ENCODE data around the gene CYBB. TPM values are rescaled to one million over a fixed set of nuclear protein-coding genes. Genes with fewer than 3 reads are reported as not detected.
A peak's percentile ranks its signal among the peaks of the same experiment; 100 is the strongest.

Gene CYBB
- total and polyA plus RNA-seq, 2 of the 4 experiments (the other 2 are of a cell fraction) = not detected

GRCh38 chrX:37830371-37830770 is 50.5 kb downstream of the CYBB start:
- dilution Hi-C loops (cut with HindIII; ENCODE audit: low sequenced_read_pairs, unreplicated experiment) = no loop called here
- no peak overlapping the region for H3K56ac ChIP-seq (ENCODE audit: extremely low read depth, insufficient read depth, low read length)
- no peak overlapping the region for H3K4me2 ChIP-seq (ENCODE audit: low read depth, low read length)
- no peak overlapping the region for H3K18ac ChIP-seq (ENCODE audit: low read depth, low read length)
- no peak overlapping the region for H4K8ac ChIP-seq (ENCODE audit: low read depth in 2 of 2, low read length in 2 of 2)
- H3K4me1 ChIP-seq (ENCODE audit: control insufficient read depth, insufficient read depth, low read length) = peaks cover 3% of the 10 kb centered on the region; the same call in 1 of the 2 replicates
- H2AK5ac ChIP-seq (ENCODE audit: low read depth, low read length) = no peak overlapping the region
- no peak overlapping the region for H2BK120ac ChIP-seq (ENCODE audit: low read depth, low read length)
- H3K9me3 ChIP-seq (ENCODE audit: control insufficient read depth, insufficient read depth, low read length) = no peaks in the 10 kb centered on the region
- H2BK5ac ChIP-seq (ENCODE audit: low read depth, low read length, poor library complexity, severe bottlenecking) = no peak overlapping the region
- H3K4me3 ChIP-seq (ENCODE audit: insufficient read depth, low read depth, low read length) = no peak overlapping the region
- ChIA-PET CTCF (interaction anchor here (1.3 kb wide), 1 partner anchor 13 kb away, joined by 4 read pairs; no protein-coding TSS in a partner anchor), POLR2A (ENCODE audit: unreplicated experiment) (no interaction called here)
- no peak overlapping the region for H4K91ac ChIP-seq (ENCODE audit: insufficient read depth, low read depth, low read length)
- no peaks in the 10 kb centered on the region for H4K20me1 ChIP-seq (ENCODE audit: insufficient read depth, low read length)
- intact Hi-C loops (cut with micrococcal nuclease) = no loop called here
- no peak overlapping the region for H3K27ac ChIP-seq (ENCODE audit: insufficient read depth, low read length)
- no peak overlapping the region for H2BK20ac ChIP-seq (ENCODE audit: low read depth, low read length)
- in situ Hi-C loops (cut with MboI; ENCODE audit: low sequenced_read_pairs) = no loop called here
- no peak overlapping the region for H2BK15ac ChIP-seq (ENCODE audit: low read depth, low read length)
- peak; percentile 38 for DNase-seq
- no peaks in the 10 kb centered on the region for H3K27me3 ChIP-seq (ENCODE audit: control insufficient read depth, insufficient read depth, low read length)
- H3K4ac ChIP-seq (ENCODE audit: low read depth, low read length) = no peak overlapping the region
- H3K9ac ChIP-seq (ENCODE audit: low read depth, low read length) = no peak overlapping the region
- no peaks in the 10 kb centered on the region for H3K36me3 ChIP-seq (ENCODE audit: control insufficient read depth, insufficient read depth, low read length)
- H2AFZ ChIP-seq (replicated peaks; ENCODE audit: low read length, poor library complexity) = no peak overlapping the region
- H3K79me1 ChIP-seq (ENCODE audit: low read depth in 1 of 2, low read length in 2 of 2) = no peaks in the 10 kb centered on the region
- H4K5ac ChIP-seq (ENCODE audit: low read depth, low read length) = no peak overlapping the region
- TF ChIP-seq CHD1 (IDR thresholded peaks at IDR 0.05; ENCODE audit: low read depth, low read length) (no peak), CEBPB (IDR thresholded peaks at IDR 0.05; ENCODE audit: low read depth, low read length) (peak; percentile 50)
- no peak overlapping the region for H3K23ac ChIP-seq (ENCODE audit: low read depth, low read length)
- peak; percentile 67 for ATAC-seq (ENCODE audit: low read depth)
- H3K14ac ChIP-seq (replicated peaks; ENCODE audit: low read depth, low read length) = no peak overlapping the region
- no peaks in the 10 kb centered on the region for H3K9me1 ChIP-seq (ENCODE audit: insufficient read depth, low read length)
- WGBS, 2 experiments (ENCODE audit: extremely low coverage in 2 of 2, insufficient read length in 1 of 2) = no CpG with 5 or more reads among the region's 1 CpG
- H2AK9ac ChIP-seq (replicated peaks; ENCODE audit: low read depth, low read length, poor library complexity) = no peak overlapping the region
- BruUV-seq (replicated peaks) = no TSS peak

Data from IMR-90 (cell line).